Astrocyte (in vitro differentiated cells and primary cell): ENCODE measurements around the gene NXNL1. TPM values are rescaled to one million over a fixed set of nuclear protein-coding genes. Genes with fewer than 3 reads are reported as not detected.
A peak's percentile ranks its signal among the peaks of the same experiment; 100 is the strongest.

Experiments
- DNase-seq: peaks from one replicate; pipeline ENCODE4 v3.0.0-alpha.2; 2010; ENCODE audit warnings: low read depth
- FAIRE-seq: peaks from 2 replicates; lab custom pipeline; 2011; peaks lifted over from hg19 to GRCh38; lab: Jason Lieb, UNC
- H2AFZ ChIP-seq: 2 replicates; pipeline ENCODE4 v1.6.0; 2012; ENCODE audit warnings: low read depth, low read length, inconsistent platforms
- H3K27ac ChIP-seq: 2 replicates; pipeline ENCODE4 v1.5.1; 2011; ENCODE audit warnings: low read depth, low read length, inconsistent platforms
- H3K27me3 ChIP-seq: 2 replicates; pipeline ENCODE4 v1.6.0; 2011; ENCODE audit warnings: low read length, inconsistent platforms; ENCODE audit not compliant: insufficient read depth
- H3K36me3 ChIP-seq: 2 replicates; pipeline ENCODE4 v1.5.1; 2011; ENCODE audit warnings: low read length, inconsistent platforms; ENCODE audit not compliant: insufficient read depth
- H3K4me1 ChIP-seq: 2 replicates; pipeline ENCODE4 v1.5.1; 2011; ENCODE audit warnings: low read length, inconsistent platforms; ENCODE audit not compliant: insufficient read depth
- H3K4me2 ChIP-seq: 2 replicates; pipeline ENCODE4 v1.6.0; 2012; ENCODE audit warnings: low read length, inconsistent platforms
- H3K4me3 ChIP-seq: 2 replicates; pipeline ENCODE4 v1.5.1; 2011; ENCODE audit warnings: low read depth, mild to moderate bottlenecking, low read length, inconsistent platforms; ENCODE audit not compliant: insufficient read depth
- H3K79me2 ChIP-seq: 2 replicates; pipeline ENCODE4 v1.6.0; 2012; ENCODE audit warnings: mild to moderate bottlenecking, low read length, inconsistent platforms; ENCODE audit not compliant: insufficient read depth
- H3K9ac ChIP-seq: 2 replicates; pipeline ENCODE4 v1.6.0; 2012; ENCODE audit warnings: mild to moderate bottlenecking, low read length, inconsistent platforms
- H3K9me3 ChIP-seq: 2 replicates; pipeline ENCODE4 v1.5.1; 2012; ENCODE audit warnings: low read depth, mild to moderate bottlenecking, low read length, inconsistent platforms; ENCODE audit not compliant: insufficient read depth
- H4K20me1 ChIP-seq: 2 replicates; pipeline ENCODE4 v1.6.0; 2012; ENCODE audit warnings: low read length, inconsistent platforms; ENCODE audit not compliant: insufficient read depth
- H3K27ac Mint-ChIP-seq: one replicate; pipeline ENCODE4 v1.8.0; 2021; ENCODE audit warnings: mild to moderate bottlenecking, mixed read lengths; ENCODE audit not compliant: unreplicated experiment
- H3K27me3 Mint-ChIP-seq: one replicate; pipeline ENCODE4 v1.8.0; 2021; ENCODE audit warnings: low read depth, mixed read lengths; ENCODE audit not compliant: unreplicated experiment
- H3K36me3 Mint-ChIP-seq: one replicate; pipeline ENCODE4 v1.8.0; 2021; ENCODE audit warnings: low read depth, mixed read lengths; ENCODE audit not compliant: unreplicated experiment
- H3K4me1 Mint-ChIP-seq: one replicate; pipeline ENCODE4 v1.8.0; 2021; ENCODE audit warnings: low read depth, mixed read lengths; ENCODE audit not compliant: unreplicated experiment
- H3K4me3 Mint-ChIP-seq: one replicate; pipeline ENCODE4 v1.8.0; 2021; ENCODE audit warnings: mild to moderate bottlenecking, moderate library complexity, mixed read lengths; ENCODE audit not compliant: unreplicated experiment
- H3K9me3 Mint-ChIP-seq: one replicate; pipeline ENCODE4 v1.8.0; 2021; ENCODE audit warnings: mild to moderate bottlenecking, mixed read lengths; ENCODE audit not compliant: unreplicated experiment
- CTCF ChIP-seq: IDR thresholded peaks from 2 replicates; pipeline ENCODE4 v1.5.1; 2011; ENCODE audit warnings: low read depth, mild to moderate bottlenecking, inconsistent platforms, low read length, moderate library complexity; ENCODE audit not compliant: insufficient read depth
- EZH2 ChIP-seq: IDR thresholded peaks from 2 replicates; pipeline ENCODE4 v1.6.1; 2012; ENCODE audit warnings: mild to moderate bottlenecking, low read length, inconsistent platforms; ENCODE audit not compliant: insufficient read depth
- total RNA-seq: library from RNA; stranded (reverse); gene quantifications from 2 replicates; pipeline ENCODE4 v1.2.1, GENCODE V29; 2021

The NXNL1 gene
- total RNA-seq, 1 donor from 2014 or later: not detected

- Histone ChIP-seq H3K9ac (no peak overlapping the region), H2AFZ (no peak overlapping the region), H3K9me3 (no peaks in the 10 kb centered on the region), H3K79me2 (peaks cover 7% of the 10 kb centered on the region), H3K4me3 (no peak overlapping the region), H3K4me2 (no peak overlapping the region), H4K20me1 (peaks cover 6% of the 10 kb centered on the region), H3K4me1 (peaks cover 14% of the 10 kb centered on the region), H3K27me3 (peaks cover 3% of the 10 kb centered on the region), H3K27ac (no peak overlapping the region), H3K36me3 (no peaks in the 10 kb centered on the region)
- no peaks in the 10 kb centered on the region for H3K36me3 Mint-ChIP-seq
- H3K4me1 Mint-ChIP-seq: peaks cover 6% of the 10 kb centered on the region
- peaks cover 7% of the 10 kb centered on the region for H3K27me3 Mint-ChIP-seq
- TF ChIP-seq CTCF (no peak), EZH2 (no peak)
- DNase-seq (no peak), FAIRE-seq (no peak)
- H3K4me3 Mint-ChIP-seq: no peak overlapping the region
- H3K9me3 Mint-ChIP-seq: no peaks in the 10 kb centered on the region
- H3K27ac Mint-ChIP-seq: no peak overlapping the region
These were observed 5.7 kb upstream of the NXNL1 start for GRCh38 chr19:17466487-17466850.

GRCh38 chr19:17458970-17459369, 1.8 kb downstream of the NXNL1 start:
- Histone ChIP-seq H2AFZ (no peak overlapping the region), H3K27ac (no peak overlapping the region), H3K79me2 (no peaks in the 10 kb centered on the region), H3K4me1 (no peaks in the 10 kb centered on the region), H3K36me3 (no peaks in the 10 kb centered on the region), H3K9me3 (no peaks in the 10 kb centered on the region), H3K4me3 (no peak overlapping the region), H3K27me3 (peaks cover 22% of the 10 kb centered on the region), H3K4me2 (no peak overlapping the region), H3K9ac (no peak overlapping the region), H4K20me1 (no peaks in the 10 kb centered on the region)
- no peak overlapping the region for H3K4me3 Mint-ChIP-seq
- FAIRE-seq (no peak), DNase-seq (no peak)
- TF ChIP-seq CTCF: no peak
- no peak for TF ChIP-seq EZH2
- no peaks in the 10 kb centered on the region for H3K36me3 Mint-ChIP-seq
- H3K27me3 Mint-ChIP-seq: peaks cover 33% of the 10 kb centered on the region
- no peak overlapping the region for H3K27ac Mint-ChIP-seq
- H3K4me1 Mint-ChIP-seq: no peaks in the 10 kb centered on the region
- H3K9me3 Mint-ChIP-seq: no peaks in the 10 kb centered on the region

- peaks cover 33% of the 10 kb centered on the region for H3K27me3 Mint-ChIP-seq
- peaks cover 2% of the 10 kb centered on the region for H3K9me3 ChIP-seq
These were observed 3.1 kb downstream of the NXNL1 start for GRCh38 chr19:17457616-17458015.

More at GRCh38 chr19:17457616-17458015, 3.1 kb downstream of the NXNL1 start:
- no peaks in the 10 kb centered on the region for H3K9me3 Mint-ChIP-seq
- peaks cover 20% of the 10 kb centered on the region for H3K27me3 ChIP-seq
- no peak for TF ChIP-seq CTCF
- no peak for TF ChIP-seq EZH2
- peak; percentile 20 for FAIRE-seq
- H3K4me1 ChIP-seq: no peaks in the 10 kb centered on the region
- H4K20me1 ChIP-seq: no peaks in the 10 kb centered on the region
- H3K36me3 Mint-ChIP-seq: no peaks in the 10 kb centered on the region
- H3K9ac ChIP-seq: no peak overlapping the region
- H2AFZ ChIP-seq: no peak overlapping the region
- no peak overlapping the region for H3K4me3 ChIP-seq
- no peak overlapping the region for H3K4me3 Mint-ChIP-seq
- no peak overlapping the region for H3K27ac ChIP-seq
- no peak overlapping the region for H3K27ac Mint-ChIP-seq
- no peaks in the 10 kb centered on the region for H3K4me1 Mint-ChIP-seq
- no peak for DNase-seq
- H3K36me3 ChIP-seq: no peaks in the 10 kb centered on the region
- H3K79me2 ChIP-seq: no peaks in the 10 kb centered on the region
- H3K4me2 ChIP-seq: no peak overlapping the region
